Endothelial cell (in vitro differentiated cells): ENCODE results near the gene SH2D5. TPM values are rescaled to one million over a fixed set of nuclear protein-coding genes. Genes with fewer than 3 reads are reported as not detected.
A peak's percentile ranks its signal among the peaks of the same experiment; 100 is the strongest.
"Not testable (repeated sequence)": the region's sequence is repeated elsewhere in the genome, so short reads cannot be mapped to it uniquely, and the experiment has no call there.

Experiments
- DNase-seq: peaks from one replicate; pipeline ENCODE4 v3.0.0; 2021; ENCODE audit warnings: low spot score
- H3K27ac Mint-ChIP-seq: one replicate; pipeline ENCODE4 v1.8.0; 2021; ENCODE audit warnings: mixed read lengths, inconsistent platforms; ENCODE audit not compliant: unreplicated experiment
- H3K27me3 Mint-ChIP-seq: one replicate; pipeline ENCODE4 v1.8.0; 2021; ENCODE audit warnings: mild to moderate bottlenecking, moderate library complexity, mixed read lengths, inconsistent platforms; ENCODE audit not compliant: unreplicated experiment
- H3K36me3 Mint-ChIP-seq: one replicate; pipeline ENCODE4 v1.8.0; 2021; ENCODE audit warnings: mild to moderate bottlenecking, low read depth, mixed read lengths, inconsistent platforms; ENCODE audit not compliant: unreplicated experiment
- H3K4me1 Mint-ChIP-seq: one replicate; pipeline ENCODE4 v1.8.0; 2021; ENCODE audit warnings: mild to moderate bottlenecking, mixed read lengths, inconsistent platforms; ENCODE audit not compliant: unreplicated experiment
- H3K4me3 Mint-ChIP-seq: one replicate; pipeline ENCODE4 v1.8.0; 2021; ENCODE audit warnings: mild to moderate bottlenecking, mixed read lengths, inconsistent platforms; ENCODE audit not compliant: unreplicated experiment
- H3K9me3 Mint-ChIP-seq: one replicate; pipeline ENCODE4 v1.8.0; 2021; ENCODE audit warnings: mixed read lengths, inconsistent platforms; ENCODE audit not compliant: unreplicated experiment
- CTCF ChIP-seq: fragments of 200-600 bp; sonication (generic); IDR thresholded peaks from one replicate; pipeline ENCODE4 v1.5.0; 2021; ENCODE audit warnings: antibody characterized with exemption; ENCODE audit not compliant: unreplicated experiment
- total RNA-seq: library from RNA; stranded (reverse); fragmentation: NEBNext Ultra II Directional; extraction: Animal tissue kit (Norgen Biotek cat#: 25700); gene quantifications from one replicate; pipeline ENCODE4 v1.2.1, GENCODE V29; 2021; ENCODE audit not compliant: unreplicated experiment

SH2D5 gene
- total RNA-seq, 1 donor from 2014 or later: 0.26 TPM

- Mint-ChIP-seq H3K36me3 (peaks cover 3% of the 10 kb centered on the region), H3K4me3 (no peak overlapping the region), H3K9me3 (no peaks in the 10 kb centered on the region), H3K4me1 (peaks cover 7% of the 10 kb centered on the region), H3K27ac (no peak overlapping the region), H3K27me3 (peaks cover 29% of the 10 kb centered on the region)
- DNase-seq: peak; percentile 3
- TF ChIP-seq CTCF: no peak
These were observed 11.1 kb downstream of the SH2D5 start for GRCh38 chr1:20721117-20722061.

GRCh38 chr1:20720631-20721091 is 11.8 kb downstream of the SH2D5 start:
- no peak for TF ChIP-seq CTCF
- no peak overlapping the region for H3K27ac Mint-ChIP-seq
- H3K9me3 Mint-ChIP-seq: no peaks in the 10 kb centered on the region
- peak; percentile 2 for DNase-seq
- H3K4me3 Mint-ChIP-seq: no peak overlapping the region
- peaks cover 3% of the 10 kb centered on the region for H3K36me3 Mint-ChIP-seq
- peaks cover 31% of the 10 kb centered on the region for H3K27me3 Mint-ChIP-seq
- H3K4me1 Mint-ChIP-seq: peaks cover 9% of the 10 kb centered on the region

DNA sequence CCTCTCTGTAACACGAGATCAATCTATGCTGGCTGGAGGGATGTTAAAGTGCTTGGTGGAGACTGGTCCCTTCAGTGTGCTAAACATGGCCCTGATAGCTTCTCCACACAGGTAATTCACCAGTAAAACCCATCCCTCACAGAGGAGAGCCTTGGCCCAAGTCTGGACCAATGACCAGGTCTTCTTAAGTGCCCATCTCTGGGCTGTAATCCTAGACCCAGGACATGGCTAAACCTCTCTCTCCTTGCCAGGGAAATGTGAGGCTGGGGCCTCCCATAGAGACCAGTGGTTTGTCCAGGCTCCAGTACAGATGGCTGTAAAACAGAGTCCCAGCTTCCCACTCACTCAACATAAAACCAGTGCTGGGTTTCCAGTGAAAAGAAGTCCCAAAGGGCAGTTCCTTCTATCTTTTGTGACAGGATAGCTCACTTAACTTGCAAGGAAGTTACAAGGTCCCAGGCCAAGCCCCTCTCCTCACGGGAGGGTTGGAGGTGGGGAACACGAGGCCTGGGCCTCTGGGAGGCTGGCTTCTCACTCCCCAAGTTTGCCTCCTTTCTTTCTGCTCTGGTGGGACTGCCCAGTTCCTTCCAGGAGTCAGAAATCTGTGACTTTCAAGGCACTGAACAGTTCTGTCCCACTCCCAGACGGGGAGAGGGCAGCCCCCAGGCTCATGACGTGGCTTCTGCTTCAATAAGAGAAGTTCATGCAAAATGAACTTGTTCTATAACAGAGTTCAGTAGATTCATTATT is 12.5 kb downstream of the SH2D5 start:
- H3K36me3 Mint-ChIP-seq: peaks cover 3% of the 10 kb centered on the region
- H3K4me1 Mint-ChIP-seq: peaks cover 14% of the 10 kb centered on the region
- no peaks in the 10 kb centered on the region for H3K9me3 Mint-ChIP-seq
- TF ChIP-seq CTCF: no peak
- H3K4me3 Mint-ChIP-seq: no peak overlapping the region
- no peak overlapping the region for H3K27ac Mint-ChIP-seq
- DNase-seq: no peak
- peaks cover 27% of the 10 kb centered on the region for H3K27me3 Mint-ChIP-seq

- DNase-seq: no peak
- no peak overlapping the region for H3K27ac Mint-ChIP-seq
- H3K9me3 Mint-ChIP-seq: no peaks in the 10 kb centered on the region
- no peak overlapping the region for H3K4me3 Mint-ChIP-seq
- H3K27me3 Mint-ChIP-seq: peaks cover 22% of the 10 kb centered on the region
- TF ChIP-seq CTCF: no peak
- peaks cover 16% of the 10 kb centered on the region for H3K4me1 Mint-ChIP-seq
- peaks cover 3% of the 10 kb centered on the region for H3K36me3 Mint-ChIP-seq
These were observed 13.2 kb downstream of the SH2D5 start for GRCh38 chr1:20719261-20719660.

- H3K4me1 Mint-ChIP-seq: peaks cover 16% of the 10 kb centered on the region
- H3K4me3 Mint-ChIP-seq: peak overlapping the region; percentile 66
- not testable (repeated sequence) for DNase-seq, H3K9me3 Mint-ChIP-seq, H3K27ac Mint-ChIP-seq, H3K36me3 Mint-ChIP-seq
- peaks cover 22% of the 10 kb centered on the region for H3K27me3 Mint-ChIP-seq
These were observed 14.1 kb downstream of the SH2D5 start for GRCh38 chr1:20718343-20718882.
